ENCODE measurements around the gene SEC31A. TPM values are rescaled to one million over a fixed set of nuclear protein-coding genes. Genes with fewer than 3 reads are reported as not detected.

Gene SEC31A
- total RNA-seq, 1 experiment from 2014 or later: 203 TPM

GRCh38 chr4:82809619-82810018 is 81.3 kb downstream of the SEC31A start:
- DNase-seq (ENCODE audit: low read depth in 1 of 2, low spot score in 2 of 2): no peak
- H3K36me3 ChIP-seq: no peaks in the 10 kb centered on the region
- H3K4me3 ChIP-seq: no peak overlapping the region
- peaks cover 7% of the 10 kb centered on the region for H3K4me1 ChIP-seq (replicated peaks)
- no peaks in the 10 kb centered on the region for H3K27me3 ChIP-seq (replicated peaks)
- H3K9me3 ChIP-seq (replicated peaks): no peaks in the 10 kb centered on the region
- H3K27ac ChIP-seq: no peak overlapping the region

GRCh38 chr4:82803746-82804145 is 87.2 kb downstream of the SEC31A start:
- no peak for DNase-seq (ENCODE audit: low read depth in 1 of 2, low spot score in 2 of 2)
- Histone ChIP-seq H3K9me3 (replicated peaks) (no peaks in the 10 kb centered on the region), H3K4me1 (replicated peaks) (0 out of 2 replicates have a peak, but pooled peaks cover 3% of the 10 kb centered on the region), H3K27ac (no peak overlapping the region), H3K4me3 (no peak overlapping the region), H3K36me3 (no peaks in the 10 kb centered on the region), H3K27me3 (replicated peaks) (no peaks in the 10 kb centered on the region)

- no peak for DNase-seq (ENCODE audit: low read depth in 1 of 2, low spot score in 2 of 2)
- peaks cover 3% of the 10 kb centered on the region; the same call in 1 of the 2 replicates for H3K4me1 ChIP-seq (replicated peaks)
- H3K9me3 ChIP-seq (replicated peaks): no peaks in the 10 kb centered on the region
- no peak overlapping the region for H3K4me3 ChIP-seq
- H3K36me3 ChIP-seq: 0 out of 2 replicates have a peak, but pooled peaks cover 4% of the 10 kb centered on the region
- no peak overlapping the region for H3K27ac ChIP-seq
- H3K27me3 ChIP-seq (replicated peaks): no peaks in the 10 kb centered on the region
These were observed 88.0 kb downstream of the SEC31A start for GRCh38 chr4:82802911-82803310.

GRCh38 chr4:82801910-82802521 is 88.9 kb downstream of the SEC31A start:
- H3K36me3 ChIP-seq: 0 out of 2 replicates have a peak, but pooled peaks cover 4% of the 10 kb centered on the region
- peaks cover 12% of the 10 kb centered on the region for H3K4me1 ChIP-seq (replicated peaks)
- no peak for DNase-seq (ENCODE audit: low read depth in 1 of 2, low spot score in 2 of 2)
- no peaks in the 10 kb centered on the region for H3K27me3 ChIP-seq (replicated peaks)
- no peaks in the 10 kb centered on the region for H3K9me3 ChIP-seq (replicated peaks)
- H3K4me3 ChIP-seq: no peak overlapping the region
- H3K27ac ChIP-seq: no peak overlapping the region

- H3K9me3 ChIP-seq (replicated peaks): no peaks in the 10 kb centered on the region
- peaks cover 20% of the 10 kb centered on the region for H3K4me1 ChIP-seq (replicated peaks)
- no peaks in the 10 kb centered on the region for H3K27me3 ChIP-seq (replicated peaks)
- peak overlapping the region; percentile 69 for H3K4me3 ChIP-seq
- DNase-seq (ENCODE audit: low read depth in 1 of 2, low spot score in 2 of 2): no peak
- 0 out of 2 replicates have a peak, but pooled peaks cover 4% of the 10 kb centered on the region for H3K36me3 ChIP-seq
- no peak overlapping the region for H3K27ac ChIP-seq
These were observed 91.7 kb downstream of the SEC31A start for GRCh38 chr4:82799006-82799881.

- peak; percentile 66 to 72 for DNase-seq (ENCODE audit: low read depth in 1 of 2, low spot score in 2 of 2)
- no peaks in the 10 kb centered on the region for H3K27me3 ChIP-seq (replicated peaks)
- H3K27ac ChIP-seq: no peak within 1 kb of the TSS
- peaks cover 25% of the 10 kb centered on the region for H3K4me1 ChIP-seq (replicated peaks)
- H3K4me3 ChIP-seq: peak within 1 kb of the TSS; percentile 69
- no peaks in the 10 kb centered on the region for H3K9me3 ChIP-seq (replicated peaks)
- H3K36me3 ChIP-seq: 0 out of 2 replicates have a peak, but pooled peaks cover 4% of the 10 kb centered on the region
These were observed 92.6 kb downstream of the SEC31A start, which contains the start of gene SCD5 for GRCh38 chr4:82798168-82799005. Gene SCD5, minus strand, starts transcription at chr4:82798796. Its CDS starts 259 bp downstream, at chr4:82798537.

- 0 out of 2 replicates have a peak, but pooled peaks cover 4% of the 10 kb centered on the region for H3K36me3 ChIP-seq
- peaks cover 33% of the 10 kb centered on the region for H3K4me1 ChIP-seq (replicated peaks)
- H3K27ac ChIP-seq: no peak overlapping the region
- H3K9me3 ChIP-seq (replicated peaks): no peaks in the 10 kb centered on the region
- peak in 1 of 2 experiments; percentile 32 for DNase-seq (ENCODE audit: low read depth in 1 of 2, low spot score in 2 of 2)
- no peaks in the 10 kb centered on the region for H3K27me3 ChIP-seq (replicated peaks)
- peak overlapping the region; percentile 69 for H3K4me3 ChIP-seq
These were observed 93.4 kb downstream of the SEC31A start for GRCh38 chr4:82797405-82798111.

- Histone ChIP-seq H3K36me3 (0 out of 2 replicates have a peak, but pooled peaks cover 4% of the 10 kb centered on the region), H3K27me3 (replicated peaks) (no peaks in the 10 kb centered on the region), H3K4me3 (no peak overlapping the region), H3K9me3 (replicated peaks) (no peaks in the 10 kb centered on the region), H3K4me1 (replicated peaks) (peaks cover 35% of the 10 kb centered on the region), H3K27ac (no peak overlapping the region)
- DNase-seq (ENCODE audit: low read depth in 1 of 2, low spot score in 2 of 2): no peak
These were observed 93.9 kb downstream of the SEC31A start for GRCh38 chr4:82797040-82797404.

- no peaks in the 10 kb centered on the region for H3K27me3 ChIP-seq (replicated peaks)
- no peak overlapping the region for H3K4me3 ChIP-seq
- no peaks in the 10 kb centered on the region for H3K36me3 ChIP-seq
- H3K9me3 ChIP-seq (replicated peaks): no peaks in the 10 kb centered on the region
- H3K4me1 ChIP-seq (replicated peaks): peaks cover 32% of the 10 kb centered on the region
- peak overlapping the region; percentile 18 for H3K27ac ChIP-seq
- DNase-seq (ENCODE audit: low read depth in 1 of 2, low spot score in 2 of 2): peak in 1 of 2 experiments; percentile 47
These were observed 97.9 kb downstream of the SEC31A start for GRCh38 chr4:82792912-82793649.

- no peak for DNase-seq (ENCODE audit: low read depth in 1 of 2, low spot score in 2 of 2)
- Histone ChIP-seq H3K36me3 (no peaks in the 10 kb centered on the region), H3K4me1 (replicated peaks) (peaks cover 24% of the 10 kb centered on the region), H3K4me3 (no peak overlapping the region), H3K9me3 (replicated peaks) (0 out of 2 replicates have a peak, but pooled peaks cover 3% of the 10 kb centered on the region), H3K27ac (no peak overlapping the region), H3K27me3 (replicated peaks) (no peaks in the 10 kb centered on the region)
These were observed 99.8 kb downstream of the SEC31A start for GRCh38 chr4:82791179-82791578.

GRCh38 chr4:82790060-82790660 is 100.8 kb downstream of the SEC31A start:
- no peak for DNase-seq (ENCODE audit: low read depth in 1 of 2, low spot score in 2 of 2)
- Histone ChIP-seq H3K4me3 (no peak overlapping the region), H3K4me1 (replicated peaks) (peaks cover 31% of the 10 kb centered on the region), H3K27me3 (replicated peaks) (no peaks in the 10 kb centered on the region), H3K9me3 (replicated peaks) (0 out of 2 replicates have a peak, but pooled peaks cover 3% of the 10 kb centered on the region), H3K36me3 (no peaks in the 10 kb centered on the region), H3K27ac (no peak overlapping the region)
